ENCODE results near the gene ROR2.

The ROR2 gene

DNA sequence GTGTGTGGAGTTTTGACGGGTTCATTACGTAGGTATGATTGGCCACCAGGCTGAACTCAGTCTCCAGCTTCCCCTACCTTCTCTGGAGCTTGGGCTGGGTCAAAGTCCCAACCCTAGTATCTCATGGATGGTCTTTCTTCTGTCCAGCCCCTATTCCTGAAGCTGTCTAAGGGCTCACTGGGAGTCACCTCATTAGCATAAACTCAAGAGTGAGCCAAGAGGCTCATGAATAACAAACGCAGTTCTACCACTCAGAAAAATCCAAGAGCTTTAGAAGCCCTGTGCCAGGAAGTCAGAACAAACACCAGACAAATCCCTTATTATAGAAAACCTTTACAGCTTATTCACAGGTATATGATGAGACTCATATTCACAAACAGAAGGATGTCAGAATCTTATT, 346.1 kb downstream of the ROR2 start:
- no peak for DNase-seq

DNA sequence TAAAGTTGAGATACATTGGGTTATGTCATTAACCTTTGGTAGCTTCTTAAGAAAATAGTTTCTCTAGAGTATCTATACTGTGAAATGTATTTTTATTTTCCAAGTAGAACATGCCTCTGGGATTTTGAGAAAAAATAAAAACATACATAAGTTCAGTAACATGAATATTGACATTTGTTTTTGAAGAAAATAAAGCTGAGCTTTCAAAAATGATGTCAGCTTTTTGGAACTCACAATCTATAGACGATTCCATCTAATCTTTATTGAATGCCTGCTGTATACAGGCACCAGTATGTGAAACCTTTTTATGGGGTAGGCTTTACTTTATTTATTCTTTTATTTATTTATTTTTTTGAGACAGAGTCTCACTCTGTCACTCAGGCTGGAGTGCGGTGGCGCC, 350.5 kb downstream of the ROR2 start:
- no peak for DNase-seq

GRCh38 chr9:91591627-91592026, 358.4 kb downstream of the ROR2 start:
- DNase-seq = no peak

DNA sequence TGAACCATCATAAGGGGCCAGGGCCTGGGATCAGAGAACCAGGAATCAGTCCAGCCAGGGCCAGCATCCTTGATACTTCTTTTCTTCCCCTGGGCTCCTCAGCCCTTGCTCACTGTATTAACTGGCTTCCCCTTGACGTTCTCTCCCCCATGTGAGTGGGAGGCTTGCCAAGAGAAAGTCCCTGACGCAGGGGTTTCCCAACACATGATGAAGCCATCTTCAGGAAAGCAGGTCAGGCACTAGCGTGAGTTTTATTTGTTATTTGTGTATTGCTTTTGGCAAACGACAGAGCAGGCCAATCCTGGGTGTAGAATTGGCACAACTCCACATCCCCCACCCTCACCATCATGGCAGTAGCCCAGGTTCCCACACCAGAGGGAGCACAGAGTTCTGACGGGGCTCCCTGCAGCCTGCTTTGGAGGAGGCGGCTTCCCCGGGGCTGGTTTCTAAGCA, 360.9 kb downstream of the ROR2 start:
- peak; percentile 5 for DNase-seq

- DNase-seq = no peak
Observed at GRCh38 chr9:91586282-91586681, 363.7 kb downstream of the ROR2 start.

GRCh38 chr9:91583966-91584365, 366.1 kb downstream of the ROR2 start:
- no peak for DNase-seq

DNA sequence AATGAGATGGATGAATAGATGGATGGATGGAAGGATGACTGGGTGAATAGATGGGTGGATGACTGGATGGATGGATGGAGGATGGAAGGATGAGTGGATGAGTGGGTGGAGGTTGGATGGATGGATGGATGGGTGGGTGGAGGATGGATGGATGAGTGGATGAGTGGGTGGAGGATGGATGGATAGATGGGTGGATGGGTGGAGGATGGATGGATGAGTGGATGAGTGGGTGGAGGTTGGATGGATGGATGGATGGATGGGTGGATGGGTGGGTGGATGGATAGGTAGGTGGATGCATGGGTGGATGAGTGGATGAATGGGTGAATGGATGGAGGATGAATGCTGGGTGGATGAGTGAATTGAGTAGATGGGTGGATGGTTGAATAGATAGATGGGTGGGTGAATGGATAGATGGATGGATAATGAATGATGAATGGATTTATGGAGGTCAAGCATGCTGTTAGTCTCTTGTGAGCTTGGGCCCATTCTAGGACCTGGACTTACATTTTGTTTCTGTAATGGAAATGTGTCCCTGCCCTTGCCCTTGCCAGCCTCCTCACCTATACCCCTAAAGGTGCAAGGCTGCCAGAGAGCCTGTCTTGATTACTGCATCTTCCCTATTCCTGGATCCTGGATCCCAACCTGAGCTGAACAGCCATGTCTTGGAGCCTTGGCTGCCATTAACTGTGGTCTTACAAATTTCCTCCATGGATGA, 366.7 kb downstream of the ROR2 start:
- DNase-seq = no peak

GRCh38 chr9:91582181-91582580, 367.8 kb downstream of the ROR2 start:
- no peak for DNase-seq

DNA sequence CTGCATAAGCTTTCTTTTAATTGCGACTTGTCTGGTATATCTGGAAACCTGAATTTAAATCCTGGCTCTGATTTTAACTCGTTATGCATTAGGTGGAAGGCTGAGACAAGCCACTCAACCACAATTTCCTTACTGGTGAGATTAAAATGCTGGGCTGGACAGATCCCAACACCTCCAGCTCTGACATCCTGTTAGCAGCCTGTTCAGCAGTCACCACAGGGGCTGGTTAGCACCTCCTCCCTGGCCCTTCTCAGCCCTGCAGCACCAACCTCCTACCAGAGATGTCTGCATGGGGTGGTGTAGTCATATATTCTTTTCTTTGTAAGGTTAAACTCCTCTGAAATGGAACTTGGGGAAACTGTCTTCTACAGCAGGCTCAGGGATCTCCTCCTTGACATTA, 369.9 kb downstream of the ROR2 start:
- DNase-seq = no peak

DNA sequence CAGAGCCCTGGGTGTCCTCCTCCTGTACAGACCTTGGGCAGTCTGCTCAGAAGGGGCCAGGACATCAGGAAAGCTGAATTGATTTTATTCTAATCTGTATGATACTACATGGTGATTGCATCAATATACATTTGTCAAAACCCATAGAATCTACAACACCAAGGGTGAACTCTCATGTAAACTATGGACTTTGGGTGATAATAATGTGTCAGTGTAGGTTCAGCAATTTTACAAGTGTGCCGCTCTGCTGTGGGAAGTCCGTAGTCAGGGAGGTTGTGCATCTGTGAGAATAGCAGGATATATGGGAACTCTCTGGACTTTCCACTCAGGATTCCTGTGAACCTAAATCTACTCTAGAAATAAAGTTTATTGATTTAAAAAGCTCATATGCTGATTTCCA, 371.1 kb downstream of the ROR2 start:
- no peak for DNase-seq

GRCh38 chr9:91577633-91578061, 372.4 kb downstream of the ROR2 start:
- no peak for DNase-seq

DNA sequence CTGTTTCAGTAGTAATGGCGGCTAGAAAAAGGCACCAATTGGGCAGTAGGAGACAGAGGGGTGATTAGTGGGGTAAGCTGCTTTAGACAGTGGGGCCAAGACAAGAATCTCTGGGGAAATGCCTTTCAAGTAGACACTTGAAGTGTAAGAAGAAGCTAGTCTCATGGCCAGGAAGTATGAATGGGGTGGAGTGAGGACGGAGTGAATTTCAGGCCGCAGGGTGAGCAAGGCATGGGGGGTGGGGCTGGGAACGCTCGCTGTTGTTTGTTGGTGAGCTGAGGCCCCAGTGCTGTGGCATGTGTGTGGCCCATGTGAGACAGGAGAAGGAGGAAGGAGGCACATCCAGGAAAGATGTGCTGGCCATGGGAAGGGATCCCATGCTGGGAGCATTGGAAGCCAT, 377.2 kb downstream of the ROR2 start:
- no peak for DNase-seq

DNA sequence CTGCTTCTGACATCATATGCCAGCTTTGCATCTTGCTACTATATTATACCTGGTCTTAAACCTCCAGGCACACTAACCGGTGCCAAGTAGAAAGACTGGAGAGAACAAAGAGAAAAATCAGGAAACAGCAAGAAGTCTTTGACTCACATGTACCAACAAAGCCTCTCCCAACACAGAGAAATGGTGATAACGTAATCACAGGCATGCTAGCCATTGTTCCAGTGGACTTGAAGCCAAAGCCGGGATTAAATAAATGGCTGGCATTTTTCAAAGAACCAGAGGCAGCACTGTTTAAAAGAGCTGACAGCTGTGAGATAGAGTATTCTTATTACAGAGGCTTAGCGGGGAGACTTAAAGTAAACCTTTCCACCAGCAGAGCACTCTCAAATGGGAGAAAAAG, 378.0 kb downstream of the ROR2 start:
- no peak for DNase-seq

DNA sequence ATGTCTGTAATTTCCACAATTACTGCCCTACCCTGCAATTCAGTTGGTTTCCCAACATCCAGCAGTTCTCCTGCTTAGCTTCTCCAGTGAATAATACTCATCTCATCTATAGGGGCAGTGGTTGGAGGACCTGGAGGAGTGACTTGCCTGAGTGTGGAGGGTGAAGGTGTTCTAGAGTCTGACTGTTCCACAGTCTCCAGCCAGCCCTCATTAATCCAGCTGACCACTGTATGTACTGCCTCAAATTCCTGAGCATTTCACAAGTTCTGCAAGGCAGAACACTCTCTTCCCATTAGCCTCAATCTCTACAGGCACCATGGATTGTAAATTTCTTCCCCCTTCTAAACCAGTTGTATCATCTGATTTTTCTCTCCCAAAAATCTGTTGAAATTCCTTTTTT, 379.0 kb downstream of the ROR2 start:
- no peak for DNase-seq

- DNase-seq = no peak
Observed at GRCh38 chr9:91567642-91568274, 382.3 kb downstream of the ROR2 start.

GRCh38 chr9:91564081-91564670, 385.9 kb downstream of the ROR2 start:
- DNase-seq = no peak

DNA sequence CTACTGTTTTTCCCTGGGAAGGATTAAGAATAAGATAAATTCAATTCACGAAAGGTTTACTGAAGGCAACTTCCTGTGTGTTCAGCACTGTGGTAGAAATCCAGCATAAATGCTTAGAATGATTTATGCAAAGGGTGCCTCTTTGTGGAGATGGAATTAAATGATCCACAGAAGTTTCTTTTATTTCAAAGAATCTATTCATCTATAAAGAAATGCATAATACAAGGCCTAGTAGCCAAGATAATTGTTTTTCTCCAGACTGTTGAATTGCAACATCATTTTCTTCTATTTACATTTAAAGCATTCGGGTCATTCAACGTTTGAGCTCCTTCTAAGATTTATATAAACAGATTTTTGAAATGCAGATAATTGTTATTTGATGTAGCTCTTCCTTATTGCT, 387.6 kb downstream of the ROR2 start:
- DNase-seq = no peak

- DNase-seq = no peak
Observed at GRCh38 chr9:91560301-91560700, 389.7 kb downstream of the ROR2 start.

DNA sequence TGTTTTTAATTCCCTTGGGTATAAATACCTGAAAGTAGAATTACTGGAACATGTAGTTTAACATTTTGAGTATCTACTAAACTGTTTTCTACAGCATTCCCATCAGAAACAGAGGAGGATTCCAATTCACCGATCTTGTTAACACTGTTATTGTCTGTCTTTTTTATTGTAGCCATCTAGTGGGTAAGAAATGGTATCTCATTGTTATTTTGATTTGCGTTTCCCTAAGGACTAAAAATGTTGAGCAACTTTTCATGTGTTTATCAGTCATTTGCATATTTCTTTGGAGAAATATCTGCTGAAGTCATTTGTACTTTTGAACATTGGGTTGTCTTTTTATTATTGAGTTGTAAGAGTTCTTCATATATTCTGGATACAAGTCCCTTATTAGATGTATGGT, 391.1 kb downstream of the ROR2 start:
- no peak for DNase-seq

DNA sequence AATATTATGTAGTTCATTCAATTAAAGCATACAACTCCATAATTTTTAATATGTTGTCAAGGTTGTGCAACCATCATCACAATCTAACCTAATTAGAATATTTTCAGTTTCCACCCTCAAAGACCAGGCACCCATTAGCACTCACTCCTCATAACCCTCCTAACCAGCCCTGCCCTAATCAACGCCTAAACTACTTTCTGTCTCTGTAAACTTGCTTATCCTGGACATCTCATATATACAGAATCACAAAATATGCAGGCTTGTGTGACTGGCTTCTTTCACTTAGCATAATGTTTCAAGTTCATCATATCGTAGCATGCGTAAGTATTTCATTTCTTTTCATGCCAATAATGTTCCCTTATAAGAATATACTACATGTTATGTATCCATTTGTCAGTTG, 391.6 kb downstream of the ROR2 start:
- DNase-seq = no peak

- no peak for DNase-seq
Observed at GRCh38 chr9:91557327-91557726, 392.7 kb downstream of the ROR2 start.

DNA sequence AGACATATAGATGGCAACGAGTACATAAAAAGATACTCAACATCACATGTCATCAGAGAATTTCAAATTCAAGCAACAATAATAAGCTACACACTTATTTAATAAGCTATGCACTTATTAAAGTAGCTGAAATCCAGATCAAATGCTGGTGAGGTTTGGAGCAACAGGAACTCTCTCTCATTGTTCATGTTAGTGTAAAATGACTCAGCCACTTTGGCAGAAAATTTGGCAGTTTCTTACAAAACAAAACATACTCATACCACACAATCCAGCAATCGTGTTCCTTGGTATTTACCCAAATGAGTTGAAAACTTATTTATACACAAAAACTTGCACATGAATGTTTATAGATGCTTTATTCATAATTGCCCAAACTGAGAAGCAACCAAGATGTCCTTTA, 394.9 kb downstream of the ROR2 start:
- no peak for DNase-seq

DNA sequence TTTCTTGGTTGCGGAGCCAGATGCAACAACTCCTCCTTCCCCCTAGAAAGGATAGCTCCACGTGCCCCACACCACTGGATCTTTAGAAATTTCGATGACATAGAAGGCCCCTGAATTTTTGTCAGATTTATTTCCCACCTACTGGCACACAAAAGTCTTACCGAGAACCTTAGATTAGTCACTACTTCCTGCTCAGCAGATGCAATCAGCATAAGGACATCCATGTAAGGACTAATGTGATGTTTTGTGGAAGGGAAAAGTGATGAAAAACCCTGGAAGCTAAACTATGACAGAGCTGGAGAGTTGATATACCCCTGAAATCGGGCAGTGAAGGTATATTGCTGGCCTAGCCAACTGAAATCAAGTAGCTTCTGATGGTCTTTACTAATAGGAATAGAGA, 400.9 kb downstream of the ROR2 start:
- DNase-seq = no peak

- DNase-seq = no peak
Observed at GRCh38 chr9:91547081-91547480, 402.9 kb downstream of the ROR2 start.

- DNase-seq = no peak
Observed at GRCh38 chr9:91546574-91546973, 403.5 kb downstream of the ROR2 start.
